GM18907 (cell line): ENCODE results near the gene ZYG11B.
"Not testable (repeated sequence)": the region's sequence is repeated elsewhere in the genome, so short reads cannot be mapped to it uniquely, and the experiment has no call there.

Experiments used
- ATAC-seq: cut with Tn5 transposase; IDR thresholded peaks from one replicate; pipeline ENCODE4 v1.9.1; 2021; ENCODE audit warnings: mild to moderate bottlenecking, moderate library complexity; ENCODE audit not compliant: unreplicated experiment

ZYG11B gene

DNA sequence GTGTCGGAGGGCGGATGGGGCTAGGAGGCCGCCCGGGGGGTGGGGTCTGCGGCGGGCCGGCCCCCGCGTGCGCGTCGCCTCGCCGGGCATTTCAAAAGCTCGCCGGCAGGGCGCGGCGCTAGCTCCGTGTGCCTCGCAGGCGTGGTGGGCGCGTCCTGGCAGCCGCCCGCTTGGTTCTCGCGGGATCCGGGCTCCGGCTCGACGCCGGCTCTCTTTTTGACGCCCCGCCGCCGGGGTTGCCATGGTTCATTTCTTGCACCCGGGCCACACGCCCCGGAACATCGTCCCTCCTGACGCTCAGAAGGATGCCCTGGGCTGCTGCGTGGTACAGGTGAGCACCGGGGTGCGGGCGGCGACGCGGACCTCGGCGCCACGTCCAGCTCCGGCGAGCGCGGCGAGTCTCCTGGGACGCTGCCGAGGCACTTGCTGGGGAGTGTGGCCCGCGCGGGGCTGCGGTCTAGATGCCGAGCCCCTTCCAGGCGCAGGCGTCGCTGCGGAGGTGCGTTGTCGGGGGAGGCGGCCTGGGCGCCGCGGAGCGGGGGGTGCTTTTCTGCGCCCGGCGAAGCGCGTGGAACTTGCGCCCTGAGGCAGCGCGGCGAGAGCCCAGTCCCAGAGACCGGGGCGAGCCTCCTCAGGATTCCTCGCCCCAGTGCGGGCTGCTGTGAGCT lies 116.5 kb downstream of the ZYG11B start, which contains the start of gene ZYG11A:
Gene ZYG11A (plus strand): TSS at position 118 of the 668 bp plus-strand sequence. CDS start 124 bp downstream, at position 242.
- peak; percentile 81 for ATAC-seq

DNA sequence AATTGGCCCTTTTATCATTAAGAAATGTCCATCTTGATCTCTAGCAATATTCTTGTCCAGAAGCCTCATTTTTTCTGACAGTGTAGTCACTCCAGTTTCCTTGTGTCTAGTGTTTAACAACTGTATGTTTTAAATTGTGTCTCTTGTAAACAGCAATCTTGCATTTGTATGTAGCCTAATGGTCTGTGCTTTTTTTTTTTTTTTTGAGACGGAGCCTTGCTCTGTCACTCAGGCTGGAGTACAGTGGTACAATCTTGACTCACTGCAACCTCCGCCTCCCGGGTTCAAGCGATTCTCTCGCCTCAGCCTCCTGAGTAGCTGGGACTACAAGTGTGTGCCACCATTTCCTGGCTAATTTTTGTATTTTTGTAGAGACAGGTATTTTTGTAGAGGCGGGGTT lies 118.9 kb downstream of the ZYG11B start:
- ATAC-seq, result not testable (repeated sequence)

DNA sequence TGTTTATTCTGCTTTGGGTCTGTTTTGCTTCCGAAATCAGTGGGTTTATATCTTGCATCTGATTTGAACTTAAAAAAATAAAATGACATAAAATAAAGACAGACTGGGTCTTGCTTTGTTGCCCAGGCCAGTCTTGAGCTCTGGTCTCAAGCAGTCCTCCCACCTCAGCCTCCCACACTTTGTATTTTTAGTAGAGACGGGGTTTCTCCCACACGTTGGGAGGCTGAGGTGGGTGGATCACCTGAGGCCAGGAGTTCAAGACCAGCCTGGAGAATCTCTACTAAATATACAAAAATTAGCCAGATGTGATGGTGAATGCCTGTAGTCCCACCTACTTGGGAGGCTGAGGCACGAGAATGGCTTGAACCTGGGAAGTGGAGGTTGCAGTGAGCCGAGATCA lies 122.2 kb downstream of the ZYG11B start:
- ATAC-seq, result no peak

DNA sequence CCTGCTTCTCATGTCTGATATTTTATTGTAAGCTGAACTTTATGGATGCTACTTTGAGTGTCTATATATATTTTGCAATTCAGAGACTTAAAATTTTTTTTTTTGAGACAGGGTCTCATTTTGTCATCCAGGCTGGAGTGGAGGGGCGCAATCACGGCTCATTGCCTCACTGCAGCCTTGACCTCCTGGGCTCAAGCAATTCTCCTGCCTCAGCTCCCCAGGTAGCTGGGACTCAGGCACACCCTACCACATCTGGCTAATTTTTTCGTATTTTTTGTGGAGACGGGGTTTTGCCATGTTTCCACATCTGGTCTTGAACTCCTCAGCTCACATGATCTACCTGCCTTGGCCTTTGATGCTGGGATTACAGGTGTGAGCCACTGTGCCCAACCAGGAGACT lies 124.7 kb downstream of the ZYG11B start:
- no peak for ATAC-seq

DNA sequence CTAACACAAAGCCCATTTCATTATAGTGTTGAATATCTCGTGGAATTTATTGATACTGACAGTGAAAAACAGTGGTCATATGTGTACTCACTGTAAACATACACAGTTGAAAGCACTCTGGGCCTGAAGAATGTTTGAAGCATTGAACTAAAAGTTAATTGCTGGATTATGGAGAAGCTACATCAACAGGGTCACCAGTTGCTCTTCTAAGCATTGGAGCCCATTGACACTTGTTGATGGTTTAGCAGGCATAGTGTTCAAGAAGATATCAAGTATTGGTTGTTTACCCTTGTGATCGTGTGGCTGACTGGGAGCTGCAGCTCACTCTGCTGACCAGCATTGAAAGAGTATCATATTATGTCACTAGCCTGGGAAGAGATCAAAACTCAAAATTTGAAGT lies 126.6 kb downstream of the ZYG11B start:
- ATAC-seq, result no peak

DNA sequence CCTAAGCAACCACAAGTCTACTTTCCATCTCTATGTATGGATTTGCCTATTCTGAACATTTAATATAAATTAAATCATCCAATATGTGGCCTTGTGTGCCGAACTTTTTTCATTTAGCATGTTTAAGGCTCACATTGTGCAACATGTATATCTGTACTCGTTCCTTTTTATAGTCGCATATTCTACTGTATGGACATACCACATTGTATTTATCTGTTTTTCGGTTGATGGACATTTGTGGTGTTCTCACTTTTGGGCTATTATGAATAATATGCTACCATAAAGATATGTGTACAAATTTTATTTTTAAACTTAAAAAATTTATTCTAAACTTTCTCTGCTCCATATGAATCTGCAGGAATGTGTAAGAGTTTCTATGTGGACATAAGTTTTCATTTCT lies 129.3 kb downstream of the ZYG11B start:
- ATAC-seq, result no peak

DNA sequence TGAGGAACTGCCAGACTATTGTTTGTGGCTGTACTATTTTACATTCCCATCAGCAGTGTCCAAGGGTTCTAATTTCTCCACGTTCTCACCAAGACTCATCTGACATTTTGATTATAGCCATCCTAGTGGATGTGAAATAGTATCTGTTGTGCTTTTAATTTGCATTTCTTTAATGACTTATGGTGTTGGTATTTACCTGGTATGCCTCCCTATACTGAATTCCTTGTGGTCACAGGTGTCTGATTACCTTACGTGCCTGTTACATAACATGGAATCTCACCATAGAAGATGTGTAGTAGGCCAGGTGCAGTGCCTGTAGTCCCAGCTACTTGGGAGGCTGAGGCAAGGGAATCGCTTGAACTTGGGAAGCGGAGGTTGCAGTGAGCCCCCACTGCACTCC lies 129.8 kb downstream of the ZYG11B start:
- ATAC-seq, result no peak

DNA sequence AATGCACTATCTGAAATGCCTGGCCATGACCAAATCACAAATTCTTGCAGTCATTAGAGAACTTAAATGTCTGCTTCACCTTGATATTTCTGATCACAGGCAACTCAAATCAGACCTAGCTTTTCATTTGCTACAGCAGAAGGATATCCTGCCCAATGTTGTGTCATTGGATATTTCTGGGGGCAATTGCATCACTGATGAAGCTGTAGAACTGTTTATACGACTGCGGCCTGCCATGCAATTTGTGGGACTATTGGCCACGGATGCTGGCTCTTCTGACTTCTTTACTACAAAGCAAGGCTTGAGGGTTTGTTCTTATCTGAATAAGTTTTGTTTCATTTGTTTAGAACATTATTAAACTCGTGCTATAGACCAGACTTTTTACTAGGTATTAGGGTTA lies 131.2 kb downstream of the ZYG11B start:
- no peak for ATAC-seq

DNA sequence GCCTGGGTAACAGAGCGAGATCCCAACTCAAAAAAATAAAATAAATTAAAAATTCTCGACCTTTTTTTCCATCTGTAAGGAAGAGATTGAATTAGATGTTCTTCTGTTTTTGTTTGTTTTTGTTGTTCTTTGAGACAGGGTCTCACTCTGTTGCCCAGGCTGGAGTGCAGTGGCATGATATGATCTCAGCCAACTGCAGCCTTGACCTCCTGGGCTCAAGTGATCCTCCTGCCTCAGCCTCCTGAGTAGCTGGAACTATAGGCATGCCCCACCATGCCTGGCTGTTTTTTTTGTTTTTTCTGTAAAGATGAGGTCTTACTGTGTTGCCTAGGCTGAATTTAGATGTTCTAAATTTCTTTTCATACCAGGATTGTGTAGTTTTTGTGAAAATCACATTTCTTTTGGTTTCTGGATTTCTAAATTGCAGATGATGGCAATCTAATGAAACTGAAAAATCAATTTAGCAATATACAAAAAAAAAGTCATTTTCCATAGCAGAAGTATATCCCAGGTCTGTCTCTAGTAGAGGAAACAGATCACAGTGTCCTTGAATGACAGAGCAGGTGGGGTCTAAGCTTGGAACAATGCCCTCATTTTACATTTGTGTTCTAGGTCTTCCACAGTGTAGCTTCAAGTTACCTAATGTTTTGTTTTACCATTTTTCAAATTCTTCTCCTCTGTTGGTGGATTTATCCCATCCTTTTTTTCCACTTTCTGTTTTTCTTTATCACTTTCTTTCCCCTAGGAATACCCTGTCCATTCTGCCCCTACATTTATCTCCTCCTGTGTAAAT lies 136.6 kb downstream of the ZYG11B start:
- ATAC-seq, result no peak

DNA sequence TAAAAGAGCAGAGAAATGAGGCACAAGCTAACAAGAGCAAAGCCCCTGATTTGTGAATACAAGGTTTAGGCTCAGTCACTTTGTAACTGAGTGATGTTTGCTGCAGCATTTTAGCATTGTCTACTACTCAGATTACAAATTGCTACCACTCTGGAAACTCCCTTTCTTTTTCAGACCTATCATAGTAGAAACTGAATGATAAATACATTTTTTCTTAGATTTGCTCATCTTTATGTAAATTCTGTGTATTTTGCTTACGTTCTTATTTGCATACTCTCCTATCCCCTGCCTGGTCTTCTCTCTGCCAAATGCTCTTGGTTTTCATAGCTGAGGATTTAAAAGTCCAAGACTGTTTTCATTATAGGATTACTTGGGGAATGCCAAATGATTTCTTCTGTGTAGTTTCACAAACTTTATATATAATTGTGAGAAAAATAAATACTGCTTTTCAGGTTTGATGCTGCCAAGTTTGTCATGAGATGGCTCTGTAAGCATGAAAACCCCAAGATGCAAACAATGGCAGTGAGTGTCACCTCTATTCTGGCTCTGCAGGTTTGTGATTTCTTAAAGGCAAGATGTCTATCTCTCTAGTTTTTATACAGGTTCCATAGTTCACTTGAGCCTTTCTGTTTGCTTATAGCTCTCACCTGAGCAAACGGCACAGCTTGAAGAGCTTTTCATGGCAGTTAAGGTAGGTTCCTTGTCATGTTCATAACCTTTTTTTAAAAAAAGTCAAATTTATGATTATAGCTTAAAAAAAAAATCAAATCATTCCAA lies 141.0 kb downstream of the ZYG11B start:
- peak; percentile 92 for ATAC-seq

DNA sequence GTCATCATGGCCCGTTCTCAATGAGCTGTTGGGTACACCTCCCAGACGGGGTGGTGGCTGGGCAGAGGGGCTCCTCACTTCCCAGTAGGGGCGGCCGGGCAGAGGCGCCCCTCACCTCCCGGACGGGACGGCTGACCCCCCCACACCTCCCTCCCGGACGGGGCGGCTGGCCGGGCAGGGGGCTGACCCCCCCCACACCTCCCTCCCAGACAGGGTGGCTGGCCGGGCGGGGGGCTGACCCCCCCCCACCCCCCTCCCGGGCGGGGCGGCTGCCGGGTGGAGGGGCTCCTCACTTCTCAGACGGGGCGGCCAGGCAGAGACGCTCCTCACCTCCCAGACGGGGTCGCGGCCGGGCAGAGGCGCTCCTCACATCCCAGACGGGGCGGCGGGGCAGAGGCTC lies 143.5 kb downstream of the ZYG11B start:
- ATAC-seq, result not testable (repeated sequence)

DNA sequence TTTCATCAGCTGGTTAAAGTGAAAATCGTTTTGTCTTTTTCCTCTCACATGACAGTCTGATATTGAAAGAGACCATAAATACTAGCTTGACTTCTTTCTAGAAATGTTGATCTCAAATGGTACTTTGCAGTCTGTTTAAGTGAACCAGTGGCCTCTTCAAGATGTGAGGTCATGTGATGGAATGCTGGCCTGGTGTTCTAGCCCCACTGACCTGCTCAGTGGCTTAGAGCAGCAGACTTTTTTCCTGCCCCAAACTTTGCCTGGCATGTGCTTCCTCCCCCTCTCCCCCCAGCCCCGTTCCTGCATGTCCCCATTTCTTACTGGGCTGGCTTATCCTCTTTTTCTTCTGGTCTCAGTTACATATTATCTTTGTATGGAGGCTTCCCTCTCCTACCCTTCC lies 150.6 kb downstream of the ZYG11B start:
- ATAC-seq, result no peak
